HG02588 (cell line): ENCODE measurements around the gene SARM1.

Experiments used
- ATAC-seq: cut with Tn5 transposase; IDR thresholded peaks from one replicate; pipeline ENCODE4 v1.9.1; 2021; ENCODE audit warnings: mild to moderate bottlenecking, moderate library complexity; ENCODE audit not compliant: unreplicated experiment

SARM1 gene

GRCh38 chr17:28367641-28368305 lies 3.7 kb upstream of the SARM1 start:
- ATAC-seq = no peak

DNA sequence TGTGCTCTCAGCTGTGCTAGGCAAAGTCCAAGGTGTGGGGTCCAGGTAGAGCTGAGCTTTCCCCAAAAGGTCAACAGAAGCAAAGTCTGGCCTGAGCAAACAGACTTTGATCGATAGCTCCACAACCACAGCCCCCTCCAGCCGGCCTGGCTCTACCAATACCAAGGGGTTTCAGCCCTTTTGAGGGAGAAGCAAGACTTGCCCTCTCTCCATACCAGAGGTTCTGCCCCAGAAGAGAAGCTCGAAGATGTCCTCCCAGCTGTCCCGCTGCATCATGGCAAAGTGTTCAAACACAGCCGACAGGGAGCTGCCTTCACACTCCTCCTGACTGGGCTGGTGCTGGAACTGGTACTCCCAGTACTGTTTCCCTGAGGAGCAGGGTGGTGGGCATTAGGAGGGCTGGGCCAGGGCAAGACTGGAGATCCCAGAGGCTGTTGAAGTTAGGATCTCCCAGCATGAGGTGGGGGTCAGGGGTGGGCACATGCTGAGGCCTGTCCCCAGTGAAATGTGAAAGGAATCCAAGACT lies 3.1 kb upstream of the SARM1 start:
- ATAC-seq = no peak

- ATAC-seq = no peak
Measured at GRCh38 chr17:28368915-28369683, 2.4 kb upstream of the SARM1 start.

DNA sequence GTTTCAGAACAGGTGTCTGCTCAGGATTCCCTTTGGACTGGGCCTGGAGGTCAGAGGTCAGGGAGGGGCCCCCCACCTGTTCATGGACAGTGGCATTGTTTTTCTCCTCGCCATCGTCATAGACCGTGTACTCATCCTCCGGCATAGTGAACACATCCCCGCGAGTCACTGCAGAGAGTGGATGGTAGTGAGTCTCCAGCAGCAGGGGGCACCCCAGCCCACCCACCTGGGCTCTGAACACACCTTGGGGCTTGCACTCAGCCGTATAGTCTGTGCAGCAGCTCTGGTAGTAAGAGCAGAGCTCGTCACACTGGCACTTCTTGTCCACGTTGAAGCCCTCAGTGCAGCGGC lies 1.8 kb upstream of the SARM1 start:
- ATAC-seq = no peak

DNA sequence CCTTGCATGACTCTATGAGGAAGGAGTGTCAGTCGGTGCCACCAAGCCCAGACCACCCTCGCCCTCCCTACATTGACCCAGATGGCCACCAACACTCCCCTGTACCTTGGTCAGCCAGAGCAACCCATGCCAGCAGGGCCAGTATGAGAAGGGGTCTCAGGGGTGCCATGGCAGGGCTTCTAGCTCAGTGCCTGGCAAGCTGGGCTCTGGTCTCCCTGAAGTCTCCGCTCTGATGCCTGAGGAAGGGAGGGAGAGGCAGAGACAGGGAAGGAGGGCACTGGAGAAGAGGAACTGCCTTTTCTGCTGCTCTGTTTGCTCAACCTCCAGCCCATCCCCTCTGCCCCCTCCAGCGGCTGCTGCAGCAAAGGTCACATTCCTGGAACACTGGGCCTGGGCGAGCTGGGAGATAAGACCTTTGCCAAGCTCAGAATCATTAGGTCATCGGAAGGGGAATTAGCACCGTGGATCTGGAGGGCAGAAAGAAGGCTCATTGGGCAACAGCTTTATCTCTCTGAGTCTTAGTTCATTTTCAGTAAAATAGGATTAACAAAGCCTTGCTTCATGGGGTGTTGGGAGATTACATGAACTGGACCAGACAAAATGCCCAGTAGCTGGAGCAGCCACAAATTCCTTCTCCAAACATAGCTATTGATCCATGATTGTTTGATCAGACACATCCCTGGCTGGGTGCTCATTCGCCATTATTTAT lies 1.3 kb upstream of the SARM1 start, which contains the start of gene VTN:
TSS of gene VTN (minus strand) at position 273 of the 709 bp plus-strand sequence. CDS start at position 169, 104 bp downstream.
- ATAC-seq = no peak

DNA sequence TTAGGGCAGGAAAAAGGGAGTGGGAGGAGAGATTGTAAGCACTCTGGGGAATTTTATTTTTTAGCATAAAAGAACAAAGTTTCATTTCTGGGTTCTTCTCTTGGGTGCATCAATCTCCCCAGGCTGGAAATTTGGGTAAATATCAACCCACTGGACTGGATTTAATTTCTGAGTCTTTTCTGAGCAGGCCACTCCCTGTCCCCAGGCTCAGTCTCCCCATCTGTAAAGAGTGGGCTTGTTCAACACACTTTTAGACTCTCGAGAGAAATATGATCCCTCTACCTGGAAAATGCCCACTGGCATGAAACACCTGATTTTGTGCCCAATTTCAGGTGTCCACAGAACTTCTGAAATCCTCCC lies 770 bp upstream of the SARM1 start:
- ATAC-seq = no peak

GRCh38 chr17:28372203-28372944 lies 880 bp downstream of the SARM1 start:
- peak; percentile 20 for ATAC-seq

GRCh38 chr17:28372945-28373274 lies 1.4 kb downstream of the SARM1 start:
- ATAC-seq = no peak

DNA sequence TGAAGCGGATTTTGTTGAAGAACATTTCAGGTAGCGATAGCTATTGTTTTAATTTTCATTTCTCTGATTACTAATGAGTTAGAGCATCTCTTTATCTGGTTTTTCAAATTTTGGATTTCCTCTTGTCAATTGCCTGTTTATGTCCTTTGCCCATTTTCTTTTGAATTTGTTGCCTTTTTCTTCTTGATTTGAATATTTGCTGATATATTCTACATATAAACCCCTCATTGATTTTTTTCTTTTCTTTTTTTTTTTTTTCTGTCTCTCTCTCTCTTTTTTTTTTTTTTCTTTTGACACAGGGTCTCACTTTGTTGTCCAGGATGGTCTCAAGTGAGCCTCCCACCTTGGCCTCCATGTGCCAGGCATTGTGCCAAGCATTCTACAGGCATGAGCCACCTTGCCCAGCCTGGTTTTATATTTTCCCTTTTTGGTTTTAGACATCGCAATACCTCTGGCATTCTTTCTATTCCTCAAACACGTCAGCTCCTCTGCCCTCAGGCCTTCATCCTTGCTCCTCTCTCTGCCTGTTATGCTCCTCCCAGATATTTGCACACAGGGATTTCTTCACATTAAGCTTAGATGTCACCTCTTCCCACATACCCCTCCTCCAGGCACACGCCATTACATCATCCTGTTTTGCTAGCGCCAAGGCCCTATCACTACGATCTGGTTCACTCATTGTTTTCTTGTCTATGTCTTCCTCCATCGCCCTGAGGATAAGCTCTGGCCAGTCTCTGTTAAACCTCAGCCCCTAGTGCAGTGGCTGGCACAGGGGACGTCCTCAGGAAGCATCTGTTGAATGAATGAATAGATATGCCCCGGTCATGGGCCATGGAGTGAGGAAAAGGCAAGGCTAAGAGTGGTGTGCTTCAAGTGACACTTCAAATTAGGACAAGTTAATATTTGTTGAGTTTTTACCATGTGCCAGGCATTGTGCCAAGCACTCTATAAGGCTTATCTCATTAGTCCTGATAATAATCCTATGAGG lies 8.6 kb downstream of the SARM1 start:
- ATAC-seq = no peak

- no peak for ATAC-seq
Measured at GRCh38 chr17:28381141-28381825, 9.8 kb downstream of the SARM1 start.

DNA sequence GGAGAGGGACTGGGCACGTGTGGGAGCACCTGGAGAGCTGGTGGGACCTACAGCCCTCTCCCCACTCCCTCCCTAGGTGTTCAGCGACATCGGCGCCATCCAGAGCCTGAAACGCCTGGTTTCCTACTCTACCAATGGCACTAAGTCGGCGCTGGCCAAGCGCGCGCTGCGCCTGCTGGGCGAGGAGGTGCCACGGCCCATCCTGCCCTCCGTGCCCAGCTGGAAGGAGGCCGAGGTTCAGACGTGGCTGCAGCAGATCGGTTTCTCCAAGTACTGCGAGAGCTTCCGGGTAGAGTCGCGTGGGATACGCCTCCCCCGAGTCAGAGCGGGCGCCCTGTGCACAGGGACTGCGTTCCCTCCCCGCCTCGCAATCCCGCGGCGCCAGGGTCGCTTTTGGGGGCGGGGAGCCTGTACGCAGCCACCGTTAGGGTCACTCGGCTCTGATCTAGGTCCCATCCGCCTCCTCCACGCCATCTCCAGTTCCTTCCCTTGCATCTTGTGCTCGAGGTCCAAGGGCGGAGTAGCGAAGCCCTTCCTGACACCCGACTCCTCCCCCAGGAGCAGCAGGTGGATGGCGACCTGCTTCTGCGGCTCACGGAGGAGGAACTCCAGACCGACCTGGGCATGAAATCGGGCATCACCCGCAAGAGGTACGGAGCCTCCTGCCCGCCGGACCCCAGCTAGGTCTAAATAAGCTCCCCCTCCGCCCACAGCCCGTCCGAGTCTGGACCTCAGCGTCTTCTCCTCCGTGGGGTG lies 13.0 kb downstream of the SARM1 start:
- ATAC-seq = peak; percentile 59

DNA sequence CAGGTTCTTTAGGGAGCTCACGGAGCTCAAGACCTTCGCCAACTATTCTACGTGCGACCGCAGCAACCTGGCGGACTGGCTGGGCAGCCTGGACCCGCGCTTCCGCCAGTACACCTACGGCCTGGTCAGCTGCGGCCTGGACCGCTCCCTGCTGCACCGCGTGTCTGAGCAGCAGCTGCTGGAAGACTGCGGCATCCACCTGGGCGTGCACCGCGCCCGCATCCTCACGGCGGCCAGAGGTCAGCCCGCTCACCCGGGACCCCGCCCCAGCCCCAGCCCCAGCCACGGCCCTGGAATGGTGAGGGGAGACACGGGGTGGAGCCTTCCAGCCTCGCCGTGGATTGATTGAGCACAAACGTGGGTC lies 13.5 kb downstream of the SARM1 start:
- ATAC-seq = peak; percentile 12

- ATAC-seq = no peak
Measured at GRCh38 chr17:28385406-28385805, 13.9 kb downstream of the SARM1 start.

- ATAC-seq = no peak
Measured at GRCh38 chr17:28386391-28386790, 14.9 kb downstream of the SARM1 start.

DNA sequence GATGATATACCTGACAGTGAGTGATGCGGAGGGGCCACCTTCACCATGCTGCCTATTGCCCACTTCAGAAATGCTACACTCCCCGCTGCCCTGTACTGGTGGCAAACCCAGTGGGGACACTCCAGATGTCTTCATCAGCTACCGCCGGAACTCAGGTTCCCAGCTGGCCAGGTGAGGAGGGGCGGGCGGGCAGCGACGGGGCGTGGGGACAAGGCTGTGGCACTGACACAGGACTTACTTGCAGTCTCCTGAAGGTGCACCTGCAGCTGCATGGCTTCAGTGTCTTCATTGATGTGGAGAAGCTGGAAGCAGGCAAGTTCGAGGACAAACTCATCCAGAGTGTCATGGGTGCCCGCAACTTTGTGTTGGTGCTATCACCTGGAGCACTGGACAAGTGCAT lies 16.6 kb downstream of the SARM1 start:
- no peak for ATAC-seq

GRCh38 chr17:28390141-28390540 lies 18.6 kb downstream of the SARM1 start:
- ATAC-seq = no peak

DNA sequence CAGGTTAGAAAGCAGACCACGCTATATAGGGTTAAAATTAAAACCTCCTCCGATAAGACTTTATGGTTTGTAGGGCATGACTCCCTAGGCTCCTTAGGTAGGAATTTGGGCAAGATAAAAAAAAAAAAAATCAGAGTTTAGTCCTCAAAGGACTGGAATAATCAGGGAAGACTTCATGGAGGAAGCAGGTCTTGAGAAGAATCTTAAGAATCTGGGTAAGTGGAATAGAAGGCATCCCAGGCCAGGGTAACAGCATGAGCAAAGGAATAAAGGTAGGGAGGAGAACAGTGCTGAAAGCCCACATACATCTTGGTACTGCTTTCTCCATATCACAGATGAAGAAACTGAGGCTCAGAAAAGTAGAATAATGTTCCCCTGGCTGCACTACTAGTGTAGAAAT lies 19.1 kb downstream of the SARM1 start:
- no peak for ATAC-seq

GRCh38 chr17:28390984-28391383 lies 19.5 kb downstream of the SARM1 start:
- no peak for ATAC-seq

DNA sequence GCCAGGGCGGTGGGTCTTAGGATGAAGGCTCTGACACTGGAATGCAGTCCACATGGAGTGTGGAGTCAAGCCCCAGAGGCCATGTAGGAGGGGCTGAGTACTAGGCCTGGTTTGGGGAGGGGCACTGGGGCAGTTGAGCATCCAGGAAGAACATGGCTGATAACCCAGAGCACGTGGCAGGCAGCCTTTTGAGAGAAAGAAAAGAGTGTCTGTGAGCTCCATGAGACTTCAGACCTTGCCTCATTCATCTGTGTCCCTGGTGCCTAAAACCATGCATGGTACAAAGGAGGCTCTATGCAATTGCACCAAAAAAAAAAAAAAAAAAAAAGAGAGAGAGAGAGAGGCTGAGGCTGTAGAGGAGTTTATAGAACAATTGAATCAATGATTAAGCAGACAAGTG lies 19.9 kb downstream of the SARM1 start:
- no peak for ATAC-seq
